NCI-H128 (cell line): ENCODE measurements around the gene EXOC5.
"Not testable (repeated sequence)": the region's sequence is repeated elsewhere in the genome, so short reads cannot be mapped to it uniquely, and the experiment has no call there.

Source experiments
- DNase-seq: peaks from one replicate; lab custom pipeline; 2025; ENCODE audit not compliant: unreplicated experiment; lab: John Stamatoyannopoulos, UW

EXOC5 gene

GRCh38 chr14:57259672-57260071 lies 9.0 kb downstream of the EXOC5 start:
- no peak for DNase-seq

GRCh38 chr14:57258221-57258620 lies 10.5 kb downstream of the EXOC5 start:
- not testable (repeated sequence) for DNase-seq

- no peak for DNase-seq
Observed at GRCh38 chr14:57254884-57255283, 13.8 kb downstream of the EXOC5 start.

DNA sequence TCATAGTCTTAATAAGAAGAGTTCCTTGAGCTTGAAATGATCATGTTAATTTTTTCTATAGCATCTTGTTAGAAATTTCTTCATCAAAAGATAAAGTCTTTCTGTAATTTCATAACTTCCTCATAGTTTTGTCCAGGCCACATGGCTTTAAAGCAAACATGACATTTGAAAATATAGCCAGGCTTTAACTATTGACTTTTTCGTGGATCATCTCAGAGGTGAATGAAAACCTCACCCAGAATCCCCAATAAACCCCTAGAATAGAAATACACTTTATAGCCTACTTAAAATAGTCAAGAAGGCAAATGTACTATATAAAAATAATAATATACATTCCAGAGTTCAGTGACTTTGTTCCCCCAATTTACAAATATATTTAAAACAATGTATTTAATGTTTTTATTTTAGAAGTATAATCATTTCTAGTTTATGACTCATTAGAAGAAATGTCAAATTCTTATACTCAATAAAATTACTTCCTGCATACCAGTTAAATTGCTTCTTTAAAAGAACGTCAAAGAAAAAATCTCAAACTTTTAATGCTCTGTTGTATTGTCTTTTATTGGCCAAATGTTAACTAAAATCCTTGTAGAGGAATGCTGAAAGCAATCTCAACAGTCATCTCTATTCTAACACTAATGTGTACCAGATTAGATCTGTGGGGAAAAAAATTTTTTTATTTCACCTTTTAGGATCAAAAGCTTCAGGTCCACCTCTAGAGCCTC lies 21.6 kb downstream of the EXOC5 start:
- no peak for DNase-seq

GRCh38 chr14:57245941-57246340 lies 22.8 kb downstream of the EXOC5 start:
- no peak for DNase-seq

DNA sequence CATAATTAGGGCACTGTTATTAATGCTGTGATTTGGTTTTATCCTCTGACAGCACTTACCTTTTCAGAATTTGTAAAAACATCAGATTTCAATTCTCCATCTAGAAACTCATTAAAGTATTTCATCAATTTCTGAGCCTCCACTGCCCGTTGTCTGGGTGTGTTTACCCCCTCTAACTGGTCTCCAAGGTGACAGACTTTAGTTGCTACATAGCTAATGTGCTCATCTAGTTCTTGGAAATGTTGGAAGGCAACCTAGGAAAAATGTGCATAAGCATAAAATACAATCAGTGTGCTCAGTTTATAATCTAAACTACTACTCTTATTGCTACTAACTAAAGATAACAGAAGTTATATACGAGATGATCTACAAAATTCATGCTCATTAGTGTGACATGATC lies 24.6 kb downstream of the EXOC5 start:
- DNase-seq = no peak

- no peak for DNase-seq
Observed at GRCh38 chr14:57243320-57243719, 25.4 kb downstream of the EXOC5 start.

- not testable (repeated sequence) for DNase-seq
Observed at GRCh38 chr14:57240115-57240514, 28.6 kb downstream of the EXOC5 start.

DNA sequence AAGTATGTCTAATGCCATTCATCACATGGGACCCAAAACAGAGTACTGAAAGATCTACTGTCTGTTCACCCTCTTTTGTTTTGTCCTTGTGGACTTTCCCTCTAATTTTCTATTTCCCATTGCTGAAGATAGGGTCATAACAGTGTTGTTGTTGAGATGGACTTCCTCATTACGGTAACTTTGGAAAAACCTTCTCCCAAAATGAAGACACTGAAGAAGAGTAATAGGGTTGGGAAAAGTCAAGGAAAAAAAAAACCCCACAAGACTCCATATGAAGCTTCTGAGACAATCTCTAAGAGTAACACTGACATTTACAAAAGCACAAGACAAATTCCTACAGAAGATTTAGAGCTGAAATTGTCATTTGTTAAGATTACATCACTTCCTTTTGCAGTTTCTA lies 36.7 kb downstream of the EXOC5 start:
- DNase-seq = no peak

- DNase-seq = not testable (repeated sequence)
Observed at GRCh38 chr14:57228320-57228719, 40.4 kb downstream of the EXOC5 start.

DNA sequence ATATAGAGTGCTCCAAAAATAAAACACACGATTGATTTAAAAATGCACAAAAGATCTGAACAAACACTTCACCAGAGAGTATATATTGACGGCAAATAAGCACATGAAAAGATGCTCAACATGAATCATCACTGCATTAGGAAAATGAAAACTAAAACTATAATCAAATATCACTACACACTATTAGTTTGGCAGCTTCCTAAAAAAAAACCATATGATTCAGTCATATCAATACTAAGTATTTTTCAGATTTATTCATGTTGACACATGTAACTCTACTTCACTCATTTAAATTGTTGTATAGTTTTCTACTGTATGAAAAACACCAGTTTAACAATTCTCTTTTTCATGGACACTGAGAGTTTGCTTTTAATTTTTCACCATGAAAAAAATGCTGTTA lies 41.6 kb downstream of the EXOC5 start:
- DNase-seq = no peak

DNA sequence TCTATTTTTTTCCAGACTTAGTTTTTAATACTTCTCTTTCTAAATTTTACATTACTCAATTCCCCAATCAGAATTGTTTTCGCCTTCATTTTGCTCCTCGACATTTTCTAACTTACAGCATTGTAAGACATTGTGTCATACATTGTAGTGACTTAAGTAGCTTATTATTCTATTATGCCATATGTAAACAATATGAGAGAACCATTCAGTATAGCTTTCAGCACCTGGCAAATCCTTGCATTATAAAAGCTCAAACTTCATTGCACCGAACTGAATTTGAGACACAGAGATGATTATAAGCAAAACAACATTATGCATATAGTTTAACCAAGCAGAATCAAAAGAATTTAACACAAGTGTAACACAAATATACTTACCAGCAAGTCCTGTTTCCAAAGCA lies 46.8 kb downstream of the EXOC5 start:
- no peak for DNase-seq

- no peak for DNase-seq
Observed at GRCh38 chr14:57212919-57213318, 55.8 kb downstream of the EXOC5 start.

- DNase-seq = no peak
Observed at GRCh38 chr14:57209561-57209960, 59.1 kb downstream of the EXOC5 start.

DNA sequence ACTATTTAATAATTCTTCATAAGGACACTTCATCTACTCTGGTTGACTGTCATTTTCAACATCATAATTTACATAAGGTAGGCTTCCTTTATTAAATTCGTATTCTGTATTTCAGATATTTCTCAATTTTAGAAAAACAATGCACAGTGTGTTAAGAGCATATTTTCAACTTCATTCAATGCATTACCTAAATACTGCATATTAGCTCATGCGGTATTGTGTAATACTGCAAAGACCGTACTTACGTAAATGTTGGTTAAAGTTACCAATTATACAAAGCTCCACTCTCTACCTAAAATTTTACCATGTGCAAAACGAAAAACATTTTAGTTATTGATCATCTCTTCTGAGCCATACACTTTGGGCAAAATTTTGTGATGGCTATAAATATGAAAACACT lies 62.8 kb downstream of the EXOC5 start:
- no peak for DNase-seq

DNA sequence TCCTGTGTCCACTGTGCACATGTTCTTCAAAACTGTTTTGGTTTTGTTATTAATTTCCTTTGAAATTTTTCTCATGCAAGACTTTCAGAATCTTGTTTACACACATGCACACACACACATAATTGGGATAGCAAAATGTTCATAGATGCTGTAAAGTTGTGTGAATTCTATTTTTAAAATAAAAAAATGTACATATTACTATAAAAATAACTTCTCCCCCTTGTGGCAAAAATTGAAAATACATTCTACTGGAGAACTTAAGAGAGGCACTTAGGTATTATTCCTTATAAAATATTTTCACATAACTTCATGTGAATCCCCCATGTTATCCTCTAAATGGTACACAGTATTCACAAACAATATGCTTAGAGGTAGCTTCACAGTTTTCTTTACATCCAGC lies 66.0 kb downstream of the EXOC5 start:
- not testable (repeated sequence) for DNase-seq

DNA sequence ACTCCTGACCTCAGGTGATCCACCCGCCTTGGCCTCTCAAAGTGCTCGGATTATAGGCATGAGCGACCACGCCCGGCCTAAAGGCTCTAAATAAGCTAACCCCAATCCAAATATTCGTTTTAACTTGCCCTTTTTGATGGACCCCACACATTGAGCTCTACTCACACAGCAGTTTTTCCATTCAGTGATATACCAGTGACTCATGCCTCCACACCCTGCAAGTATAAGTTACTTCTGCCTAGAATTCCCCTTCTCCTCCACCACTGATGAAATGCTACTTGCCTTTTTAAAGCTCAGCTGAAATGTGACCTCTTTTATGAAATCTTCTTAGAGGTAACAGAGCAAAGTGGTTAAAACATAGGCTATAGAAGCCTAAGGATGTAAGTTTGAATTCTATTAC lies 68.8 kb downstream of the EXOC5 start:
- DNase-seq = no peak

DNA sequence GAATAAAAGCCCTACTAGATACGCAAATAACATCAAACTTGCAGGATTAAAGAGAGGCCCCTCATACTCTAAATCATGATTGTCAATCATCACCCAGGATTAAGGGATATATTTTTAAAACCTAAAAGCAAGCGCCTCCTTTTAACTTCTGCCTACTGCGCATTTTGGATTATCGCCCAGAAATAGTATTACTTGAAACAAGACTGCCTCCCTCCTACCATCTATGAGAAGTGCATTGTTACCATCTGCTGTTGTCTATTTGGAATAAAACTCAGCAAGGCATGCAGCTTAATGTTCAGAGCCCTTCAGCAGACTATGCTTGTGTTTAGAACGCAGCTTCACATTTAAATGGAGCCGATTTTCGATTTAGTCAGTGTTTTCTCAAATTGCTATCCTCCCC lies 79.6 kb downstream of the EXOC5 start:
- no peak for DNase-seq

DNA sequence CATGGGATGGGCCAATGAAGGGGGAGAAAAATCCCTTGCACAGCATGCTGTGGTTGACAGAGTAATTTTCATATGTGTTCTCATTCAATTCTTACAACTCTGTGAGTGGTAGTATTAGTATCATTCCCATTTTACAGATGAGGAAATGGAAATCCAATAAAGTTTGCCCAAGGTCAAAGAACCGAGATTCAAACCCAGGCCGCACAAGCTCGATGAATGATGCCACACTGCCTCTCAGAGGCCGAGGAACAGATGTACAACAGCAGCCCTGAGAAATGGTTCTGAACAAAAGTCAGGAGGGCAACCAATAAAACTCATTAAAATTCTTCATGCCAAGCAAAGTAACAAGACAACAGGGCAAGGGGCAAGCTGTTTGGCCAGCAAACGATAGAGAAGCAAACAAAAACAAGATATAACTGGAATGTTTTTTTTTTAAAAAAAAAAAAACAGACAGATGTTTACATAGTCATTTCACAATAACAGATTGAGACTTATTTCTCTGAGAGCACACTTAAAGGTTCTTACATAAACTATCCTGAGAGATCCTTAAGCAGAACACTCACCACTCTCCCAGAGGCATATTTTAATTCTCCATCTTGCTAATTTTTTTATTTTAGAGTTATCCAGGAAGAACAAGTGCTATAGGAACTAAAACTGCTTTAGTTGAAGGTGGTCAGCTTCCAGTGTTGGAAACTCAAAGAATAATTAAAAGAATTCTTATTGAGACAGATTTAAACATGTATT lies 85.8 kb downstream of the EXOC5 start:
- DNase-seq = peak; percentile 20

- no peak for DNase-seq
Observed at GRCh38 chr14:57179273-57179672, 89.4 kb downstream of the EXOC5 start.

DNA sequence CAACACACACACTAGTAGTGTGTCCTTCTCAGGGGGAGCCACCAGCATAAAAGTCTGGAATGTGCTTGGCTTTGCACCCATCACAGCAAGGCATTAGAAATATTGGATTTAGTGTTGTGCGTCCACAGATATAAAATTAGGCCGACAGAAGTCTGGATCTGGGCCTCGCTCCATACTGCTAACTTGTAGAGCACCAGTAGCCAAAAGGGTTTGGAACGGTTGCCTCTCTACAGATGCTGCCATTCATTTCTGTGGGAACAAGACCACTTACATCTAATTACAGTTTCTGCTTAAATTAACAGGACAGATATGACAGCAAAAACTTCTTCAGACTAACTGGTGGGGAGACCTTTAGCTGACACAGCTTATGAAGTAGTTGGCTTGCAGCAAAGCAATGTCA lies 94.2 kb downstream of the EXOC5 start:
- DNase-seq = no peak

DNA sequence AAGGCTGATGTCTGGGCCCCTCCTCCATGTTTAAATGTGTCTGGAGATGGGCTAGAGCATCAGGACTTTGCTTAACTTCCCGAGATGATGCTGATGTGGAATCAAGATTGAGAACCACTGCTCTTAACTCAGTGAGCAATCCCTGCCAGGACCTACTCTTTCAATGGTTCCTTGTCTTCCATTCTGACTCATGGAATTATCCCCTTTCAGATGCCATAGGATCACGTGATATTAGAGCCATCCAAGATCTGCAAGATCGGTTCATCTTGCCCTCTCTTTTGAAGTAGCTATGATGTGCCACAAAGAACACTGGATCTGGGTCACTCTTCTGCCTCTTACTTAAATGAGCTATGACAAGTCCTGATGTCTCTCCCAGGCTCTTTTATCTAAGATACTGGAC lies 96.8 kb downstream of the EXOC5 start:
- no peak for DNase-seq

DNA sequence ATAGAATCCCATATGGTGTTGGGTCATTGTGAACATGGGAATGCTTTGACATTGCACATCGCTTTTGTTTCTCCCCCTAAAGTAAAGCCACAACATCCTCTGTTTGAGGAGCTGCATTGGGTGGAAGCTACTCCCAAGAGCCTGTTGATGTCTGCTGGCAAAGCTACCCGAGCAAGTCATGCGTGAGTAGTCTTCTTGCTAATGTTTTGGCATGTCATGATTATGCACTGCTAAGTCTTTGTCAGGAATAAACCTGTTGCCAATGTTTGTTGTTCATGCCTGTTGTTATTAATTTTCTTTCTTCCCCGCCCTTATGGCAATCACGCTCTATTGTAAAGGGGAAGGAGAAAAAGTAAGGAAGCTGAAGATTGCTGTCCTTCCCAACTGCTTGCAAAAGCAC lies 97.3 kb downstream of the EXOC5 start:
- DNase-seq = no peak
